Stomach (tissue), 4 donors: Measurements from ENCODE around the gene USP6NL.

Experiments used
- CTCF ChIP-seq, 7 experiments: fragments of 450-650 bp in 4 of 7; fragments of 200-600 bp in 3 of 7; sonication (generic) in 3 of 7; IDR thresholded peaks; one replicate each; pipeline ENCODE4 v1.5.1; 2016 to 2019; ENCODE audit warnings: antibody characterized with exemption in 7 of 7, control low read depth in 2 of 7, mild to moderate bottlenecking in 1 of 7
- EP300 ChIP-seq: sonication (generic); formaldehyde crosslinking; IDR thresholded peaks from one replicate; pipeline ENCODE4 v1.6.1; 2017; ENCODE audit warnings: antibody characterized with exemption

GRCh38 chr10:11449761-11450160 lies 161.7 kb downstream of the USP6NL start:
- no peak for TF ChIP-seq CTCF (IDR thresholded peaks at IDR 0.05)
- TF ChIP-seq EP300 = no peak
